ENCODE data around the gene DGKG.

DGKG gene

DNA sequence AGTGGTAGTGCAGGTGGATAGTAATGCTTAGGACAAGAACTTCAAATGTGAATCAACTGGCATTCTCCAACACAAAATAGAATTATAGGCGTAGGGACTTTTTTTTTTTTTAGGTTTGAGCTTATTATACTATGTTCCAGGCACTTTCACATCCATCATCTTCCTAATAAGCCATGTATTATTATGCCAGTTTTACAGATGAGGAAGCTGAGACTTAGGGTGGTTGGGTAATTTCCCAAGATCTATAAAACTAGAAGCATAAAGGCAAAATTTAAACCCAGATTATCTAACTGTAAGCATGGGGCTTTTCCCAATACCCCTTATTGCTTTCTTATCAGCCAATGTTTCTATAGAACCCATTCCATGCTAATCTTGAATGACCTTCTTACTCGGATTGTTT lies 178.0 kb downstream of the DGKG start:
- TF ChIP-seq, protein P1, sequence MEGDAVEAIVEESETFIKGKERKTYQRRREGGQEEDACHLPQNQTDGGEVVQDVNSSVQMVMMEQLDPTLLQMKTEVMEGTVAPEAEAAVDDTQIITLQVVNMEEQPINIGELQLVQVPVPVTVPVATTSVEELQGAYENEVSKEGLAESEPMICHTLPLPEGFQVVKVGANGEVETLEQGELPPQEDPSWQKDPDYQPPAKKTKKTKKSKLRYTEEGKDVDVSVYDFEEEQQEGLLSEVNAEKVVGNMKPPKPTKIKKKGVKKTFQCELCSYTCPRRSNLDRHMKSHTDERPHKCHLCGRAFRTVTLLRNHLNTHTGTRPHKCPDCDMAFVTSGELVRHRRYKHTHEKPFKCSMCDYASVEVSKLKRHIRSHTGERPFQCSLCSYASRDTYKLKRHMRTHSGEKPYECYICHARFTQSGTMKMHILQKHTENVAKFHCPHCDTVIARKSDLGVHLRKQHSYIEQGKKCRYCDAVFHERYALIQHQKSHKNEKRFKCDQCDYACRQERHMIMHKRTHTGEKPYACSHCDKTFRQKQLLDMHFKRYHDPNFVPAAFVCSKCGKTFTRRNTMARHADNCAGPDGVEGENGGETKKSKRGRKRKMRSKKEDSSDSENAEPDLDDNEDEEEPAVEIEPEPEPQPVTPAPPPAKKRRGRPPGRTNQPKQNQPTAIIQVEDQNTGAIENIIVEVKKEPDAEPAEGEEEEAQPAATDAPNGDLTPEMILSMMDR (IDR thresholded peaks at IDR 0.05; ENCODE audit: insufficient read depth, low read depth, low read length, missing control alignments), result no peak

DNA sequence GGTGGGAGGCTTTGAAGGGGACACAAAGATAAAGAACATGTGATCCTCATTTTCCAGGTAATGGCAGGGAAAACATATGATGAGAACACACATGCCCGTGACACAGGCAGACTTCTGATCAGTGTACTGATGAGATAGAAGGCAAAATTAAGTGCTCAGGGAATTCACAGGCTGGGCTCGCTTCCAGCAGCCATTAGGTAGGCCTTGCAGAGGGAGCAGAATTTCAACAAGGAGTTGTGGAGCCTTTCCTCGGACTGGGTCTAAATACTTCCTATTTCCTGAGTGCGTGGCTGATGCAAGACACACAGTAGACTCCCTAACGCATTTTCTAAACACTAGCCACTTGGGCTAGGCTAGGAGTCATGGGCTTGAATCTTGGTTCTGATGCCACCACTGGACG lies 179.2 kb downstream of the DGKG start:
- TF ChIP-seq, protein P1 (IDR thresholded peaks at IDR 0.05; ENCODE audit: insufficient read depth, low read depth, low read length, missing control alignments), result no peak
- no peak overlapping the region for H3K4me3 ChIP-seq (ENCODE audit: low read depth, low read length)
- no peak for DNase-seq (ENCODE audit: low read depth)

More for the DNA sequence above, 178.0 kb downstream of the DGKG start:
- H3K4me3 ChIP-seq (ENCODE audit: low read depth, low read length), result no peak overlapping the region
- no peak for DNase-seq (ENCODE audit: low read depth)

DNA sequence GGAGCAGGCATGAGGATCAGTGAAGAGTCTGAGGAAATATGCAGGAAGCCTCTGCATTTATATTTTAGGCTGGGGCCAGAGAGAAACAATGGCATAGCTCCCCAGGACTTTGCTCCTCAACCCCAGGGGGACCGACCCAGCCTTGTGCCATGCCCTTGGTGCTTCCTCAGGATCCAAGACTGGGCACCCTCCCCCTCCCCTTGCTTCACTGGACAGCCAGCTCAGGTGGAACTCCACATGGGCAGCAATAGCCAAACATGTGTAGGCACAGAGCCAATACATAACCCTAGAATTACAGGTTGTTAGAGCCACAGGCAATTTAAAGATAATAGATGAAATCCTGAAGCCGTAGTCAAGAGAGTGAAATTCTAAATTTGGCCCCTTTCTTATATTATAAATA lies 180.1 kb downstream of the DGKG start:
- DNase-seq (ENCODE audit: low read depth), result no peak
- TF ChIP-seq, protein P1 (IDR thresholded peaks at IDR 0.05; ENCODE audit: insufficient read depth, low read depth, low read length, missing control alignments), result no peak
- no peak overlapping the region for H3K4me3 ChIP-seq (ENCODE audit: low read depth, low read length)

DNA sequence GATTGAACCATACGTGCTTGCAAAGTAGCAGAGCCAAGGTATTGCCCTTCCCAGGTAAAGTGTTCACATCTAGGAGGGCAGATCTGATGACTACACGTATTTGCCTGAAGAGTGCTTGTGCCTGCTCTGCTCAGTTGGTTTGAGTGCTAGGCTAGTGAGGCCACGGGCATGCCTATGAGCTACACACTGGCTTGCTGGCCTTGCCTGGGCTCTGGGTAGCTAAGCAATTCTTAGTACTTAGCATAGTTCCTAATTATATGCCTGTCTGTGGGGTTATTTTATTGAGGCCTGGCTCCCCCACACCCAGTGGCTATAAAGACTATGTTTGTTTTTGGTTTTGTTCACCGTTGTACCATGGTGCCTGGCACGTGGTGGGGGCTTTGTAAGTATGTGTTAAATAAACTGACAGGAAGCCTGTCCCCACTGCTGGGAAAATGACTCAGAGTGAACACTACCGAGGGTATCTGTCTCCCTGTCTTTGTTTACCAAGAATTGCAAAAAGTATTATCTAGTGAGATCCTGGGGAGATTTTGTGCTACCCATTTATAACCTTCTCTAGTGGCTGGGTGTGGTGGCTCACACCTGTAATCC lies 181.0 kb downstream of the DGKG start:
- no peak overlapping the region for H3K4me3 ChIP-seq (ENCODE audit: low read depth, low read length)
- DNase-seq (ENCODE audit: low read depth), result no peak

DNA sequence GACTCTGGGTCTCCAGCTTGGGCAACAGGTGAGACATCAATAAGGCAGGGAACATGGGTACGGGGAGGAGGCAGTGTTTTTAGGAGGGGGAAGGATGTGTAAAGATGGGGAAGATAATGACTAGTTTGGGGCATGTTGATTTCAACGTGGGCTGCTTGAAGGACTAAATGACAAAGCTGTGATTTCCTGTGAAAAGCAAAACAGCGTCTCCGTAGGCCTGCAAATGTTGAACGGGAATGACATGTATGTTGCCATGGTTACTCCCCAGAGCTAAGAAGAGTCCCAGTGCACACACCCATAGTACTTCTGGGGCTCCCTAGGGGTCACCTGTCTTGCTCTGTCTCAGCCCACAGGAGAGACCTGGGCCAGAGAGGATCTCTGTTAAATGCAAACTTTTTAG lies 181.9 kb downstream of the DGKG start:
- no peak overlapping the region for H3K4me3 ChIP-seq (ENCODE audit: low read depth, low read length)
- TF ChIP-seq, protein P1 (IDR thresholded peaks at IDR 0.05; ENCODE audit: insufficient read depth, low read depth, low read length, missing control alignments), result no peak
- no peak for DNase-seq (ENCODE audit: low read depth)

More for the DNA sequence above, 181.0 kb downstream of the DGKG start:
- TF ChIP-seq, protein P1 (IDR thresholded peaks at IDR 0.05; ENCODE audit: insufficient read depth, low read depth, low read length, missing control alignments), result no peak

DNA sequence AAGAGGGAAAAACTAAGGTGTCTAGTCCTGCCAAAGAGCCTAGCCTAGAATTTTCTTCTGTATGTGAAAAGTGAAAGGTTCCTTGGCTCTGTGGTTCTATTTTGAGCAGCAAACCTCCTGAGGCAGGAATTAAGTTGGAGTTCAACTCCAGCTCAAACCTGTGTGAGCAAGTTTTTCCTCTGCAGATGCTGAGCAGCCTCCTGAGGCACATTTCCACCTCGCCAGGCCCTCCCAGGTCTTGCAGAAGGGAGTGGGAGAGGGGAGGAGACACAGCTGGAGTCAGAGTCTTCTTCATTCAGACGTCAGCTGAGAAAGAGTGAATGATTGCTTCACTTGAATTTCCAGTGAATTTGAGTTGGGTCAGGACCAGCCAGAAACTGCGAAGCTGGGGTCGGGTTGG lies 183.6 kb downstream of the DGKG start:
- TF ChIP-seq, protein P1 (IDR thresholded peaks at IDR 0.05; ENCODE audit: insufficient read depth, low read depth, low read length, missing control alignments), result no peak
- H3K4me3 ChIP-seq (ENCODE audit: low read depth, low read length), result no peak overlapping the region
- DNase-seq (ENCODE audit: low read depth), result no peak

DNA sequence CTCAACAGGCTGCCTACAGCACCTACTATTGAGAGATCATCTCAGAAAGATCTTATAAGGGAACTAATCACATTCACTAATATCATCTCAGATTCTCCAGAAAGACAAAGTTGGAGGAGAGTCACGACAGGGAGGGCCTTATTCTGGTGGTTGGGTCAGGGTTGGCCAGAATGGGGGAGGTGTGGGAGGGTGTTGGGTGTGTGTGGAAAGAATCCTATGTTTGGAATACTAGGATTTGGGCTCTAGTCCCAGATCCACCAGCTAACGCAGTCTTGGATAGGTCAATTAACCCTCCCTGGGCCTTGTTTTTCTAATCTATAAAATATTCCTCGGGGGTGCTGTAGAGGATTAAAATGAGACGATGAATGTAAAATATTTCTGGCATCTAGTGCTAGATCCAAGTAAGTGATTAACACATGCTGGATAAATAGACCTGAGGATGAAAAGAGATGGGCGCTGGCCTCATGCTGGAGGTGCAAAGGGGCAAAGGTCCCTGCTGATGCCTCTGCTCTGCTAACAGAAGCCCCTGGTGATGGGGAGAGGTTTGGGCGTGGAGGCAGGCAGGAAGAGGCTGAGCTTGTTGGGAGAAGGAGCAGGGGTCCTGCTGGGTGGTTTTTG lies 185.6 kb downstream of the DGKG start:
- TF ChIP-seq, protein P1 (IDR thresholded peaks at IDR 0.05; ENCODE audit: insufficient read depth, low read depth, low read length, missing control alignments), result no peak
- no peak overlapping the region for H3K4me3 ChIP-seq (ENCODE audit: low read depth, low read length)
- no peak for DNase-seq (ENCODE audit: low read depth)
